ENCODE results near the gene PPA2. TPM values are rescaled to one million over a fixed set of nuclear protein-coding genes. Genes with fewer than 3 reads are reported as not detected.
A peak's percentile ranks its signal among the peaks of the same experiment; 100 is the strongest.

Gene PPA2
- total RNA-seq, result 10 to 100 TPM; 72.0 to 81.9 TPM

- ATAC-seq (ENCODE audit: low read depth), result peak; percentile 84
- Mint-ChIP-seq H3K4me1 (peaks cover 31% of the 10 kb centered on the region), H3K27ac (peak within 1 kb of the TSS; percentile 97), H3K36me3 (peaks cover 13% of the 10 kb centered on the region), H3K9me3 (no peaks in the 10 kb centered on the region), H3K27me3 (peaks cover 2% of the 10 kb centered on the region), H3K4me3 (peak within 1 kb of the TSS; percentile 98)
- POLR2A ChIA-PET, result interaction anchor here (0.6 to 2.3 kb wide), 13 partner anchors 200 to 842 kb away, joined by 3 to 17 read pairs (median 3); partner anchors contain the start of genes AIMP1, TBCK and TET2
- peak; percentile 90 for DNase-seq
Observed at GRCh38 chr4:105473324-105474098, at the start of gene PPA2. Gene PPA2, minus strand, starts transcription at chr4:105474062. Its CDS starts 12 bp downstream, at chr4:105474050.

GRCh38 chr4:105520819-105521790 is 47.2 kb upstream of the PPA2 start:
- no peaks in the 10 kb centered on the region for H3K9me3 Mint-ChIP-seq
- POLR2A ChIA-PET, result no interaction called here
- peaks cover 10% of the 10 kb centered on the region for H3K27me3 Mint-ChIP-seq
- no peak for ATAC-seq (ENCODE audit: low read depth)
- no peak for DNase-seq
- no peaks in the 10 kb centered on the region for H3K4me1 Mint-ChIP-seq
- H3K4me3 Mint-ChIP-seq, result no peak overlapping the region
- H3K36me3 Mint-ChIP-seq, result no peaks in the 10 kb centered on the region
- no peak overlapping the region for H3K27ac Mint-ChIP-seq

DNA sequence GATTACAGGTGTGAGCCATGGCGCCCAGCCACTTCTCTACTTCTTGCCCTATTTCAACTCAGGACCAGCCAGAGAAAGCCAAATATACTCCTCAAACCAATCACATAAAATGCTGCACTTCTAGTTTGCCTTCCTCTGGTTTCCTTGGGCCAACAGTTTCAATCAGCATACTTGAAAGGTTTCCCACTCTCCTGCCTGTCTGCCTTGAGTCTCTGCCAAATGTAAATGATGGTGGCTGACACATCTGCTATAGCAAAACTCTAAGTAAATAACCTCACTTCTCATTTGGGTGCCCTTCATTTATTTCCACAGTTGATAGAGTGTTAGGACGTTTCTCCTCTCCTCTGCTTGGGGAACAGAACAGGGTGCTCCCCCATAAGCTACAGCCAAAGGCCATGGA is 36.4 kb upstream of the PPA2 start:
- POLR2A ChIA-PET, result no interaction called here
- Mint-ChIP-seq H3K27ac (no peak overlapping the region), H3K4me1 (no peaks in the 10 kb centered on the region), H3K27me3 (peaks cover 6% of the 10 kb centered on the region), H3K4me3 (no peak overlapping the region), H3K36me3 (no peaks in the 10 kb centered on the region), H3K9me3 (no peaks in the 10 kb centered on the region)
- ATAC-seq (ENCODE audit: low read depth) (no peak), DNase-seq (no peak)

DNA sequence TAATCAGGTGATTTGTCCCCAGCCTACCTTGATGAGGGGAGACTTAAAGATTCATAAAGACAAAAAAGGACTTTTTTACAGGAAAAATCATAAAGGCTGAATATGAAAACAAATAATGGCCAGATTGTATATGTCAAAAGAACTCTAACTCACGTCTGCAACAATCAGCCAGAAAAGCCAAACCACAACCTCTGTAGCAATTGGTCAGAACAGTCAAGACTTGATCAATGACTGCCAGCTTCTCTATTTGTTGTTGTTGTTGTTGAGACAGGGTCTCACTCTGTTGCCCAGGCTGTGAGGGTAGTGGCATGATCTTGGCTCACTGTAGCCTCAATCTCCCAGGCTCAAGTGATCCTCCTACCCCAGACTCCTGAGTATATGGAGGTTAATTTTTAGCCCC is 35.9 kb upstream of the PPA2 start:
- no peak for ATAC-seq (ENCODE audit: low read depth)
- no peak for DNase-seq
- no peaks in the 10 kb centered on the region for H3K9me3 Mint-ChIP-seq
- no peaks in the 10 kb centered on the region for H3K4me1 Mint-ChIP-seq
- no peak overlapping the region for H3K27ac Mint-ChIP-seq
- H3K36me3 Mint-ChIP-seq, result no peaks in the 10 kb centered on the region
- H3K27me3 Mint-ChIP-seq, result peaks cover 6% of the 10 kb centered on the region
- POLR2A ChIA-PET, result no interaction called here
- no peak overlapping the region for H3K4me3 Mint-ChIP-seq

- Mint-ChIP-seq H3K27ac (no peak overlapping the region), H3K4me3 (no peak overlapping the region), H3K9me3 (no peaks in the 10 kb centered on the region), H3K36me3 (no peaks in the 10 kb centered on the region), H3K4me1 (no peaks in the 10 kb centered on the region), H3K27me3 (peaks cover 6% of the 10 kb centered on the region)
- ATAC-seq (ENCODE audit: low read depth), result no peak
- POLR2A ChIA-PET, result no interaction called here
- no peak for DNase-seq
Observed at GRCh38 chr4:105509291-105509690, 35.4 kb upstream of the PPA2 start.

DNA sequence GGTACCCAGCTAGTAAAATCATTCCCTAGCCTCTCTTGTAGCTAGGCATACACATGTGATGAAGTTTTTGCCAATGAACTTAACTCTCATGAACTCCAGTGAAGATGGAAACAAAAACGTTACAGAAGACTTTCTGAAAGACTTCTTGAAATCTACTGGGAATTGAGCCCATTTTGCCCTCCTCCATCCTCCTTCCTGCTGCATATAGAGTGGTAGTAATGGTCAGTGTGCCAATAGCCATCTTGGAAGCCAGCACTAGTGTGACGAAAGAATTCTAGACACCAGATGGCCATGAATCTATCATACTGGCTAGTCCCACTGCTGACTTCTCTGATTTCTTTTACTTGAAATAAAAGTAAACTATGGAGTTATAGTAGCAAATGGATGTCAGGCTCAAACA is 30.9 kb upstream of the PPA2 start:
- POLR2A ChIA-PET, result no interaction called here
- DNase-seq (no peak), ATAC-seq (ENCODE audit: low read depth) (no peak)
- Mint-ChIP-seq H3K4me1 (no peaks in the 10 kb centered on the region), H3K27ac (no peak overlapping the region), H3K4me3 (no peak overlapping the region), H3K36me3 (no peaks in the 10 kb centered on the region), H3K27me3 (peaks cover 7% of the 10 kb centered on the region), H3K9me3 (no peaks in the 10 kb centered on the region)

- POLR2A ChIA-PET, result no interaction called here
- peaks cover 4% of the 10 kb centered on the region for H3K27me3 Mint-ChIP-seq
- DNase-seq (no peak), ATAC-seq (ENCODE audit: low read depth) (no peak)
- no peak overlapping the region for H3K4me3 Mint-ChIP-seq
- no peaks in the 10 kb centered on the region for H3K4me1 Mint-ChIP-seq
- H3K9me3 Mint-ChIP-seq, result no peaks in the 10 kb centered on the region
- H3K36me3 Mint-ChIP-seq, result no peaks in the 10 kb centered on the region
- no peak overlapping the region for H3K27ac Mint-ChIP-seq
Observed at GRCh38 chr4:105503484-105503883, 29.6 kb upstream of the PPA2 start.

GRCh38 chr4:105496899-105497298 is 23.0 kb upstream of the PPA2 start:
- POLR2A ChIA-PET, result no interaction called here
- Mint-ChIP-seq H3K27ac (no peak overlapping the region), H3K9me3 (peaks cover 3% of the 10 kb centered on the region), H3K27me3 (peaks cover 12% of the 10 kb centered on the region), H3K36me3 (no peaks in the 10 kb centered on the region), H3K4me3 (no peak overlapping the region), H3K4me1 (no peaks in the 10 kb centered on the region)
- ATAC-seq (ENCODE audit: low read depth) (no peak), DNase-seq (no peak)

GRCh38 chr4:105495667-105496066 is 21.8 kb upstream of the PPA2 start:
- no peak overlapping the region for H3K27ac Mint-ChIP-seq
- H3K4me1 Mint-ChIP-seq, result no peaks in the 10 kb centered on the region
- POLR2A ChIA-PET, result no interaction called here
- H3K27me3 Mint-ChIP-seq, result peaks cover 10% of the 10 kb centered on the region
- H3K4me3 Mint-ChIP-seq, result no peak overlapping the region
- no peaks in the 10 kb centered on the region for H3K36me3 Mint-ChIP-seq
- DNase-seq (no peak), ATAC-seq (ENCODE audit: low read depth) (no peak)
- peaks cover 3% of the 10 kb centered on the region for H3K9me3 Mint-ChIP-seq

DNA sequence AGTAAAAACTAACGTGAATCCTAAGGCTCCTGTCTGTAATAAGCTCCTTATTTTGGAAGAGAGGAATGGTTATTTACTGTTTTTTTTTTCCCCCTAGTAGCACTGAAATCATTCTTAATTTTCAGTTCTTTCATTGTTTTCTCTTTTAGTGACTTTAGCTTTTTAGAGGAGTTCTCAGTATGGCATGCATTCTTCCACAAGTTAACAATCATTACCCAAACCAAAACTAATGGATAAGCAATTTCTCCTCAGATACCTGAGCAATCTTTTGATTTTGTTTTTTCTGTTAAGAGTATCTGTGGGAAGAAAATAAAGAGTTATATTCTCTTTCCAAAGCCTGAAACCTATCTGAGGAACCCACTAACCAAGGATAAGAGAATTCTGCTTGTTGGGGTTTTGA is 16.7 kb upstream of the PPA2 start:
- DNase-seq, result no peak
- Mint-ChIP-seq H3K27ac (no peak overlapping the region), H3K9me3 (peaks cover 6% of the 10 kb centered on the region), H3K27me3 (peaks cover 8% of the 10 kb centered on the region), H3K36me3 (no peaks in the 10 kb centered on the region), H3K4me3 (no peak overlapping the region), H3K4me1 (no peaks in the 10 kb centered on the region)
- POLR2A ChIA-PET, result no interaction called here
- ATAC-seq (ENCODE audit: low read depth), result no peak

- ATAC-seq (ENCODE audit: low read depth) (no peak), DNase-seq (no peak)
- Mint-ChIP-seq H3K4me1 (no peaks in the 10 kb centered on the region), H3K4me3 (no peak overlapping the region), H3K9me3 (peaks cover 9% of the 10 kb centered on the region), H3K36me3 (no peaks in the 10 kb centered on the region), H3K27me3 (peaks cover 5% of the 10 kb centered on the region), H3K27ac (no peak overlapping the region)
- POLR2A ChIA-PET, result no interaction called here
Observed at GRCh38 chr4:105483840-105484239, 10.0 kb upstream of the PPA2 start.

DNA sequence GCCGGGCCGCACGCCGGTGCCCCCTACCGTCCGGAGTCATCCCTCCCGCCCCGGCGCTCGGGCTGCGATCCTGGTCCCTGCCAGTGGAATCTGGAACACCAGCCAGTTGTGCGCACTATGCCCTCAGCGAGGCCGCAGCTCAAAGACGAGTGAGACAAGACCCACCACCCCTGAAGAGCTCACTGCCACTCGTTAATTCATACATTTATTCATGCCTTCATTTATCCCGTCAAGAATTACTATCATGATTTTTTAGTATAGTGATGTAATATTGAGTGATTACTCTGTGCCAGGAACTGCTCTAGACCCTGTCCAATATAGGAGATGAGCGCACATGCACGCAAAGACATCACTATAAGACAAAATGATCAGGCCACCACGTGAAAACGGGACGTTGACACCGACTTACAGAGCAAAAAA is 247 bp upstream of the PPA2 start:
- POLR2A ChIA-PET, result interaction anchor here (1.2 to 2.3 kb wide), 5 partner anchors 327 to 573 kb away, joined by 4 to 17 read pairs (median 12); partner anchors contain the start of gene TET2
- Mint-ChIP-seq H3K4me1 (peaks cover 30% of the 10 kb centered on the region), H3K27me3 (peaks cover 2% of the 10 kb centered on the region), H3K4me3 (peak overlapping the region; percentile 98), H3K36me3 (peaks cover 11% of the 10 kb centered on the region), H3K27ac (peak overlapping the region; percentile 97), H3K9me3 (no peaks in the 10 kb centered on the region)
- DNase-seq (no peak), ATAC-seq (ENCODE audit: low read depth) (no peak)

DNA sequence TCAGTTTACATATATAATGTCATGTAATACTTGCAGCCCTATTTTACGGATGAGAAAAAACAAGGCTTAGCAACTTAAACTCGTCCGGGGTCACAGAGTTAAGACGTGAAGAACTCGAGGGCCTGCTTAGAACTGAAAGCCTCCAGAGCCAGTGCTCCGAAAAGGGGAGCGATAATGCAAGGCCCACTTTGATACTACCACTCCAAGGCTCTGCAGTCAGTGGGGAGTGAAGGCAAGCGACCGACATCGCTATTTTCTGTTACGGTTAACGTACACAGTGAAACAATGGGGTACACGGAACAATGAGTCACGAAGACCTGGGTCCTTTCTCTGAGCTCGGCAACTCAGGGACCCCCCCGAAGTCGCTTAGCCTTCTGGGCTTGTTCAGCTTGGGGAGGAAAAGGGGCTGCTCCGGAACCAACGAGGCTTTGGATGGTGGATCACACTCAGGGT is 965 bp downstream of the PPA2 start:
- peak; percentile 54 for ATAC-seq (ENCODE audit: low read depth)
- POLR2A ChIA-PET, result interaction anchor here (0.6 to 2.3 kb wide), 12 partner anchors 199 to 843 kb away, joined by 3 to 17 read pairs (median 4); partner anchors contain the start of genes AIMP1, TBCK and TET2
- no peak for DNase-seq
- Mint-ChIP-seq H3K4me1 (peaks cover 31% of the 10 kb centered on the region), H3K27me3 (peaks cover 2% of the 10 kb centered on the region), H3K4me3 (peak overlapping the region; percentile 98), H3K36me3 (peaks cover 15% of the 10 kb centered on the region), H3K27ac (peak overlapping the region; percentile 97), H3K9me3 (no peaks in the 10 kb centered on the region)

All from activated naive CD8-positive, alpha-beta T cell treated with anti-CD3 and anti-CD28 coated beads, Interleukin-2, amount 10 ng/mL, durations not matched to agents 7 days and 5 days (primary cell).